Measurements from ENCODE around the gene RPTOR. TPM values are rescaled to one million over a fixed set of nuclear protein-coding genes. Genes with fewer than 3 reads are reported as not detected.

Gene RPTOR
- total RNA-seq, 1 donor from 2014 or later, result 62.4 TPM

DNA sequence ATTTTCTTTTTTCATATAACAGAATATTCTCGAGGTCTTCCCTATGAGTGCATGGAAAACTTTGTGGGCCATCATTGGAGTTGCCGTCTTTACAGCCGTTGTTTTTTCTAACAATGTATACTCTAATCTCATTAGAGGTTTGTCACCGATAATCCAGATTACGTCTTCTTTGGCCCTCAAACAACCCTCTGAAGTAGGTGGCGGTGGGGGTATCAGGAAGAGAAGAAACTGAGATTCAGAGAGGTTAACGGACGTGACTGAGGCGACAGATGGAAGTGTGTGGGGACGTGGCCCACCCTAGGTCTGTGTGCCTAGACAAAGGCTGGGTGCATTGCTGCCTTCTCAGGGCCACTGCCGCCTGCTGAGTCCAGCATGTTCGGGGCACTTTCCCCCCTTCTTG is 63.7 kb downstream of the RPTOR start:
- H3K36me3 Mint-ChIP-seq (ENCODE audit: low read depth), result peaks cover 15% of the 10 kb centered on the region
- DNase-seq (ENCODE audit: low spot score), result no peak
- H3K4me3 Mint-ChIP-seq (ENCODE audit: low read depth), result no peak overlapping the region
- H3K9me3 Mint-ChIP-seq, result no peaks in the 10 kb centered on the region
- H3K27ac Mint-ChIP-seq, result no peak overlapping the region
- peaks cover 64% of the 10 kb centered on the region for H3K4me1 Mint-ChIP-seq (ENCODE audit: low read depth)
- intact Hi-C loops (cut with micrococcal nuclease), result loop anchor here (5.0 kb wide), 1 partner anchor 284 kb away; no protein-coding TSS in a partner anchor
- H3K27me3 Mint-ChIP-seq (ENCODE audit: low read depth), result no peaks in the 10 kb centered on the region

DNA sequence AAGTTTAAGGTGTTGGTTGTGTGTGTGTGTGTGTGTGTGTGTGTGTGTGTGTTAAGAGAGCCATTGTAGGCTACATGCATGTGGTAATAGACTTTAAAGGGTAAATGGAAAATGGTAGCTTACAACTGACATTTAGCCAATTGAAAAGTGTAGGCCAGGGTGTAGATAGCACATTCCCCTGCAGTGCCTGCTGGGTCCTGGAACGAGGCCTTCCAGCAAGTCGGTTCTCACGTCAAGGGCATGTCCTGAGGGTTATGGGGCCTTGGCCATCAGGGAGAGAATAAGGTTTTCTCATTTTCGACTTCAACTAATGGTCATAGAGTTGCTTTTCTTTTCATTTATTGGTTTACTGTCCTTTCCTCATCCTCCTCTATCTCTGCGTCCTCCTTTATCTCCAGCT is 65.1 kb downstream of the RPTOR start:
- Mint-ChIP-seq H3K27ac (peak overlapping the region; percentile 38), H3K9me3 (no peaks in the 10 kb centered on the region)

DNA sequence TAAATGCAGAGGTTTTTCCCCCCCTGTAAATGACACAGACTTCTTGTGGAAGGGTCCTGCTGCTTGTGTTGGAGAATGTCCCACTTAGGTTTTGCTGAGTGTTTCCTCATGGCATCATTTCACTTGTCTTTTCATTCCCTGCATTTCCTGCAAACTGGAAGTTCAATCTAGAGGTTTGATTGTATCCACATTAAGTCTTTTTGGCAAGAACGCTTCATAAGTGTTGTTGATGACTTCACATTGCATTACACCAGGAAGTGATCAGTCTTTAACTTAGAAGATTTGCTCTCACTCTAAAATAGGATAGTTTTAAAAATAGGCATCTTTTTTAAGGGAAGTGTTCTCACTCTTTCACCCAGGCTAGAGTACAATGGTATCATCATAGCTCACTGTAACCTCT is 67.2 kb downstream of the RPTOR start:
- intact Hi-C loops (cut with micrococcal nuclease), result no loop called here
- Mint-ChIP-seq H3K4me1 (ENCODE audit: low read depth) (peaks cover 52% of the 10 kb centered on the region), H3K36me3 (ENCODE audit: low read depth) (no peaks in the 10 kb centered on the region), H3K27ac (no peak overlapping the region), H3K4me3 (ENCODE audit: low read depth) (no peak overlapping the region), H3K9me3 (no peaks in the 10 kb centered on the region), H3K27me3 (ENCODE audit: low read depth) (no peaks in the 10 kb centered on the region)
- DNase-seq (ENCODE audit: low spot score), result no peak

More for the DNA sequence above, 65.1 kb downstream of the RPTOR start:
- DNase-seq (ENCODE audit: low spot score), result no peak
- no peak overlapping the region for H3K4me3 Mint-ChIP-seq (ENCODE audit: low read depth)
- no peaks in the 10 kb centered on the region for H3K27me3 Mint-ChIP-seq (ENCODE audit: low read depth)
- H3K4me1 Mint-ChIP-seq (ENCODE audit: low read depth), result peaks cover 63% of the 10 kb centered on the region
- H3K36me3 Mint-ChIP-seq (ENCODE audit: low read depth), result peaks cover 3% of the 10 kb centered on the region
- intact Hi-C loops (cut with micrococcal nuclease), result loop anchor here (5.0 kb wide), 1 partner anchor 283 kb away; no protein-coding TSS in a partner anchor

- intact Hi-C loops (cut with micrococcal nuclease), result no loop called here
- peaks cover 52% of the 10 kb centered on the region for H3K4me1 Mint-ChIP-seq (ENCODE audit: low read depth)
- no peak overlapping the region for H3K27ac Mint-ChIP-seq
- no peak for DNase-seq (ENCODE audit: low spot score)
- H3K36me3 Mint-ChIP-seq (ENCODE audit: low read depth), result no peaks in the 10 kb centered on the region
- H3K9me3 Mint-ChIP-seq, result no peaks in the 10 kb centered on the region
- H3K27me3 Mint-ChIP-seq (ENCODE audit: low read depth), result no peaks in the 10 kb centered on the region
- H3K4me3 Mint-ChIP-seq (ENCODE audit: low read depth), result no peak overlapping the region
Measured at GRCh38 chr17:80612997-80613731, 68.5 kb downstream of the RPTOR start.

DNA sequence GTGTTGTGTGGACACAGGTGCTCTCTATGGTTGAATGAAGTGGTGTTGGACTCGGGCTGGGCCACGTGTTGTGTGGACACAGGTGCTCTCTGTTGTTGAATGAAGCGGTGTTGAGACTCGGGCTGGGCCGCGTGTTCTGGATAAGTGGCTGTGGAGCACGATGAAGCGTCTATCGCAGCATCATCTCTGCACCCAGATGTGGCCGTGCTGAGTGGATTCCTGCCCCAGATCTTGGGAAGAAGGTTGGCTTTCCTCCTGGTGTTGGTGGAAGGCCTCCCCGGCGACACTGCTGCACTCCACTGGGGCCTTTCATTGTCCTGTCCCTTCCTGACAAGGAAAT is 69.1 kb downstream of the RPTOR start:
- Mint-ChIP-seq H3K4me1 (ENCODE audit: low read depth) (peaks cover 54% of the 10 kb centered on the region), H3K36me3 (ENCODE audit: low read depth) (no peaks in the 10 kb centered on the region), H3K27me3 (ENCODE audit: low read depth) (no peaks in the 10 kb centered on the region), H3K27ac (no peak overlapping the region), H3K9me3 (no peaks in the 10 kb centered on the region), H3K4me3 (ENCODE audit: low read depth) (no peak overlapping the region)
- intact Hi-C loops (cut with micrococcal nuclease), result no loop called here
- DNase-seq (ENCODE audit: low spot score), result no peak

DNA sequence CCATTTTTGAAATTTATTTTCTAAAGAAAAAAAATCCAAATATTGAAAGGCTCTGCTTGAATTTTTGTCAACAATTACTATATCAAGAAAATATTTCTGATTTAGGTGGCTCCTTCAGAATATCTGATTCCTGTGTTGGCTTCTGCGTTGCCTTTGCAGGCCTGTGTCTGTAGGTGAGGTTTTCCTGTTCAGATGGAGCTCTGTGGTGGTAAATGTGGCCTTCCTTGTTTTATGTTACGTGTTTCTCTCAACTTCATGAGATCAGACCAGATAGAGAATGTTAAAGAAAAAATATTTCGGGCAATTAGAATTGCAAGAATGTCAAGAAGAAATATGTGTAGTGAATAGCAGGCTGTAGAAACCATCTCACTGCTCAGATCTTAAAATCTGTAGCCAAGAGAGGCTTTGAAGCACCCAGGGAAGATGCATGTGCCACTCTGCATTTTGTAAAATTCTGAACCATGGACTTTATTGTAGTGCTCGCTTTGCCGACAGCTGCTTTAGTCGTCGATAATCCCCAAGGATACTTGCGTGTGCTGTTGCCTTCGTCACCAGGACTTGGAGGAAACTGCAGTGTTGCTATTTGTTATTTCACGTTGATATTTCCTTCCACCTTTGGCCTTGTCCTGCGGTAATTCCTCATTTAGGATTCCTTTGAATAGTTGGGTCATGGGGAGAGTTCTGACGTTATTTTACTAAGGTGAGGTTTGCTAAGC is 69.9 kb downstream of the RPTOR start:
- Mint-ChIP-seq H3K4me3 (ENCODE audit: low read depth) (no peak overlapping the region), H3K36me3 (ENCODE audit: low read depth) (no peaks in the 10 kb centered on the region), H3K27me3 (ENCODE audit: low read depth) (no peaks in the 10 kb centered on the region), H3K4me1 (ENCODE audit: low read depth) (peaks cover 54% of the 10 kb centered on the region), H3K9me3 (no peaks in the 10 kb centered on the region), H3K27ac (peak overlapping the region; percentile 41)
- no peak for DNase-seq (ENCODE audit: low spot score)
- intact Hi-C loops (cut with micrococcal nuclease), result no loop called here

- no peak for DNase-seq (ENCODE audit: low spot score)
- no peaks in the 10 kb centered on the region for H3K36me3 Mint-ChIP-seq (ENCODE audit: low read depth)
- intact Hi-C loops (cut with micrococcal nuclease), result no loop called here
- H3K27me3 Mint-ChIP-seq (ENCODE audit: low read depth), result no peaks in the 10 kb centered on the region
- H3K9me3 Mint-ChIP-seq, result no peaks in the 10 kb centered on the region
- H3K4me1 Mint-ChIP-seq (ENCODE audit: low read depth), result peaks cover 50% of the 10 kb centered on the region
- H3K27ac Mint-ChIP-seq, result no peak overlapping the region
- H3K4me3 Mint-ChIP-seq (ENCODE audit: low read depth), result no peak overlapping the region
Measured at GRCh38 chr17:80615376-80615775, 70.7 kb downstream of the RPTOR start.

- H3K4me1 Mint-ChIP-seq (ENCODE audit: low read depth), result peaks cover 55% of the 10 kb centered on the region
- no peak for DNase-seq (ENCODE audit: low spot score)
- H3K9me3 Mint-ChIP-seq, result no peaks in the 10 kb centered on the region
- H3K4me3 Mint-ChIP-seq (ENCODE audit: low read depth), result no peak overlapping the region
- no peak overlapping the region for H3K27ac Mint-ChIP-seq
- H3K27me3 Mint-ChIP-seq (ENCODE audit: low read depth), result no peaks in the 10 kb centered on the region
- intact Hi-C loops (cut with micrococcal nuclease), result no loop called here
- no peaks in the 10 kb centered on the region for H3K36me3 Mint-ChIP-seq (ENCODE audit: low read depth)
Measured at GRCh38 chr17:80616705-80617104, 72.1 kb downstream of the RPTOR start.

GRCh38 chr17:80618304-80618703 is 73.7 kb downstream of the RPTOR start:
- H3K4me1 Mint-ChIP-seq (ENCODE audit: low read depth), result peaks cover 58% of the 10 kb centered on the region
- DNase-seq (ENCODE audit: low spot score), result no peak
- no peak overlapping the region for H3K4me3 Mint-ChIP-seq (ENCODE audit: low read depth)
- H3K27me3 Mint-ChIP-seq (ENCODE audit: low read depth), result no peaks in the 10 kb centered on the region
- H3K36me3 Mint-ChIP-seq (ENCODE audit: low read depth), result no peaks in the 10 kb centered on the region
- H3K9me3 Mint-ChIP-seq, result no peaks in the 10 kb centered on the region
- intact Hi-C loops (cut with micrococcal nuclease), result no loop called here
- peak overlapping the region; percentile 29 for H3K27ac Mint-ChIP-seq

- intact Hi-C loops (cut with micrococcal nuclease), result no loop called here
- Mint-ChIP-seq H3K4me3 (ENCODE audit: low read depth) (no peak overlapping the region), H3K9me3 (no peaks in the 10 kb centered on the region), H3K27me3 (ENCODE audit: low read depth) (no peaks in the 10 kb centered on the region), H3K27ac (no peak overlapping the region), H3K4me1 (ENCODE audit: low read depth) (peaks cover 50% of the 10 kb centered on the region), H3K36me3 (ENCODE audit: low read depth) (no peaks in the 10 kb centered on the region)
- DNase-seq (ENCODE audit: low spot score), result no peak
Measured at GRCh38 chr17:80619535-80620235, 75.0 kb downstream of the RPTOR start.

DNA sequence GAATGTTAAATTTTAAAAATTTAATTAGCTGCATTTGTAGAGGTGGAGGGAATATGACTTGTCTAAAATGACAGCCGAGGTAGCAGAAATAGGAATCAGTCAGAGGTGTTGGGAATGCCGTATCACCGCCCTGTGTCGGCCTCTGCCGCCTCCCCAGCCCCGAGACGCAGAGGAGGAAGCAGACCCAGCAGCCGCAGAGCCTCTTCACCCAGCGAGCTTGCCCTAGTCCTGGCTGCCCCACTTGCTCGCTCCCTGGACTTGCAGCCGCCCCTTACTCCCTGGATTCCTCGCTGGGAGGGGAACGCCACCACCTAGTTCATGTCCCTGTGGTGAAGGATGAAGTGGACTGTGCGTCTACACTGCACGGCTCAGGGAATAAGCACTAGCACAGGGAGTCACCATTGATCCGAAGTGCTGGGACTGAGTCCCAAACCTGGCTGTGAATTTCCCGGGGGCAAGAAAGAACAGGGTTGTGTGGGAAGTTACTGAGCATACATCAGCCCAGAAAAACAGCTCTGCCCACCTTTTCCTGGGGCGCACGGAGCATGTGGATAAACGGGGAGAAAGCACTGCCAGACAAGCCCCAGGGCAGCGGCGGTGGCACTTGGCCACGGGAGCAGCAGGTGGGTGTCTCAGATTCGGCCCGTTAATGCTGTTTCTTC is 76.8 kb downstream of the RPTOR start:
- Mint-ChIP-seq H3K36me3 (ENCODE audit: low read depth) (peaks cover 8% of the 10 kb centered on the region), H3K27ac (no peak overlapping the region), H3K27me3 (ENCODE audit: low read depth) (no peaks in the 10 kb centered on the region), H3K4me1 (ENCODE audit: low read depth) (peaks cover 46% of the 10 kb centered on the region), H3K9me3 (no peaks in the 10 kb centered on the region), H3K4me3 (ENCODE audit: low read depth) (peak overlapping the region; percentile 8)
- DNase-seq (ENCODE audit: low spot score), result no peak
- intact Hi-C loops (cut with micrococcal nuclease), result no loop called here

DNA sequence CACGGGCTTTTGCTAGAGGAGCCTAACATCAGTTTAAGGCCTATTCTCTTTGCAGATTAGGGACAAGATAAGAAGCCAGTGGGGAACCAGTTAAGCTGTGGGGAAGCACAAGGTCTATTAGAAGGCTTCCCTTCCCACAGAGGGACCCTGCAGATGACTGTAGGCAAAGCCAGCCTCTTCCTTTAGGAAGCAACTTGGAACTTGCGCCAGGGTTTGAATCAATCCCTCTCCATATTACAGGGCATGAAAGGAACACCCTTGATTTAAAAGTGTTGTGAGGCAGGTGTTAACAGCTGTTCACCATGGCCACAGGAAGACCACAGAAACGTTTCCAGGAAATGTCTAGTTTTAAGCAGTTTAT is 77.3 kb downstream of the RPTOR start:
- peak overlapping the region; percentile 8 for H3K4me3 Mint-ChIP-seq (ENCODE audit: low read depth)
- H3K36me3 Mint-ChIP-seq (ENCODE audit: low read depth), result peaks cover 12% of the 10 kb centered on the region
- H3K27ac Mint-ChIP-seq, result no peak overlapping the region
- H3K4me1 Mint-ChIP-seq (ENCODE audit: low read depth), result peaks cover 43% of the 10 kb centered on the region
- no peaks in the 10 kb centered on the region for H3K27me3 Mint-ChIP-seq (ENCODE audit: low read depth)
- H3K9me3 Mint-ChIP-seq, result no peaks in the 10 kb centered on the region
- DNase-seq (ENCODE audit: low spot score), result no peak
- intact Hi-C loops (cut with micrococcal nuclease), result no loop called here
